Activated T-helper 9 cell treated with anti-CD3 and anti-CD28 coated beads, Interleukin-2, amount 50 U/mL, for 16 hours (primary cell): ENCODE measurements around the gene CRYBB2.
"Not testable (repeated sequence)": the region's sequence is repeated elsewhere in the genome, so short reads cannot be mapped to it uniquely, and the experiment has no call there.

Experiments
- DNase-seq: peaks from one replicate; pipeline ENCODE4 v3.0.0-alpha.2; 2020; ENCODE audit warnings: low read depth

Gene CRYBB2

DNA sequence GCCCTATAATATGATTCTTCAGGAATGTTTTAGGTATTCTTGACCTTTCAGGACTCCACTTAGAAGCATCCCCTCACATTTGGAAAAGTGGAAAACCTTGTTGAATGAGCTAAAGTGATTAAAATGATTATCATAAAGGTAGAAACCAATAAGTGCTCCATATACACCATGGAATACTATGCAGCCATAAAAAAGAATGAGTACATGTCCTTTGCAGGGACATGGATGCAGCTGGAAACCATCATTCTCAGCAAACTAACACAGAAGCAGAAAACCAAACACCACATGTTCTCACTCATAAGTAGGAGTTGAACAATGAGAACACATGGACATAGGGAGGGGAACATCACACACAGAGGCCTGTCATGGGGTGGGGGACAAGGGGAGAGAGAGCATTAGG lies 14.3 kb downstream of the CRYBB2 start:
- not testable (repeated sequence) for DNase-seq

DNA sequence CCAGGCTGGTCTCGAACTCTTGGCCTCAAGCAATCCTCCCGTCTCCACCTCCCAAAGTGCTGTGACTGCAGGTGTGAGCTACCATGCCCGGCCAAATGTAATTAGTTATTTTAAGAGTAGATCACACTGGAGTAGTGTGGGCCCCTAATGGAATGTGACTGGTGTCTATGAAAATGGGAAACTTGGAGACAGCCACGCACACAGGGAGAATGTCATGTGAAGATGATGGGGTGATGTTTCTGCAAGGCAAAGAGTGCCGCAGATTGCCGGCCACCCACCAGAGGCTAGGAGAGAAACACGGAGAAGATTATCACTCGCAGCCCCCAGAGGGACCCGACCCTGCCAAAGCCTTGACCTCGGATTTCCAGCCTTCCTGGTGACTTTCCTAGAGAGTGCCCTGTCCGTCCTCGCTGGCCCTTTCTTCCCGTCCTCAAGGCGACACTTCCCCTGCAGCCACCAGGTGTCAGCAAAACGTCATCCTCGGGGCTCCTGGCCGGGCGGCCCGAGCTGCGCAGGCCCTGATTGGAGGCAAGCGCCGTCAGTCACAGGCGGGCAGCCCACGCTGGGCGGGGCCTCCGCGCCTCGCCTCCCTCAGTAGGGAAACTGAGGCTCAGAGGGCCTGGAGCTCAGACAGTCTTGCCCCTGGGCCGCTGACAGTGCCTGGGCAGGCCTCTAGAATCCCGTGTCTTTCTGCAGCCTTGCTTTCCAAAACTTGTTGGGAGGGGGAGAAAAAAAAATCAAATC lies 16.3 kb downstream of the CRYBB2 start:
- DNase-seq = peak; percentile 18

DNA sequence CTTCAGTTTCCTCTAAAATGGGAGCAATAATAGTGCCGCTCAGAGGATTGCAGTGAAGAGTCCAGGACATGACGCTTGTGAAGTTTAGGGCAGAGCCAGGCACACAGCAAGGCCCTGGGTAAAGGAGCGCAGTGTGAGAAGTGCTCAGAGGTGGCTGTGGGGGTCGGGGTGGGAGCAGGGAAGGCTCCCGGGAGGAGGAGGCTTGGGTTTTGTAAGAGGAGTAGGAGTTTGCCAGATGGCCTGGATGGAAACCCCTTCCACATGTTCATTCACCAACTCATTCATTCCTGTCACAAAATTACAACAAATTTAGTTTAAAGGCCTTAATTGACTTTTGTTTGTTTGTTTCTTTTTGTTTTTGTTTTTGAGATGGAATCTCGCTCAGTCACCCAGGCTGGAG lies 17.0 kb downstream of the CRYBB2 start:
- DNase-seq = no peak

DNA sequence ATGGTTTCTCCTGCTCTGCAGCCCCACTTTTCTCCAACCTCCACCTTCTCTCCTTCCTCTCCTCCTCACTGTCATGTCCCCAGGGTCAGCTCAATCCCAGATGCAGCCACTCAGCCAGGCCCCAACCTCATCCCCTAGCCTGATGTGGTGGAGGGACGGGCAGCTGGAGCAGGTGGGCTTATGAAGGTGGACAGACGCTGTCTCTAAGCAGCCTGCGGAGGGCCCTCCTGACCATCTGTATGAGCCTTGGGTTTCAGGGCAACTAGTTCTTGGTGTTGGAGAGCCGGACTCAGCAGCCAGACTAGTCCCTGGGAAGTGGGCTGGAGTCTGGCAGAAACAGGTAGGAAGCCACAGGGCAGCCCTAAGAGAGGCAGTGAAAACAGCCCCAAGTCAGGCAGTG lies 18.1 kb downstream of the CRYBB2 start:
- no peak for DNase-seq

DNA sequence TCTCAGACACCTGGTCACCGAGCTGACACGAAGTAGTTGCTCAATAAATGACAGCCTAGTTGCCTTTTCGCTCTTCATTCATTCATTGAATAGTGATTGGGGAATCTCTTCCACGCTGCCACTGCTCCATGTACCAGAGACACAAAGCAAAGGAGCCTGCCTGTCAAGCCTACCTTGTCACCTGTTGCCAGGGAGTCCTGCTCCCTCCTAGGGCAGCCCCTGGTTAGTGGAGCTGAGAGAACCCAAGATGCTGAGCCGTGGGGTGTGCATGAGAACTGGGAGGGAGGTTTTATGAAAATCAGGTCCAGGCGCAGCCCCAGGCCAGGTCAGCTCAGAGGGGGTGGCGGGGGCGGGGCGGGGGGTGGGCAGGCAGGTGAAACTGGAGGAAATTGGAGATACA lies 18.6 kb downstream of the CRYBB2 start:
- not testable (repeated sequence) for DNase-seq

DNA sequence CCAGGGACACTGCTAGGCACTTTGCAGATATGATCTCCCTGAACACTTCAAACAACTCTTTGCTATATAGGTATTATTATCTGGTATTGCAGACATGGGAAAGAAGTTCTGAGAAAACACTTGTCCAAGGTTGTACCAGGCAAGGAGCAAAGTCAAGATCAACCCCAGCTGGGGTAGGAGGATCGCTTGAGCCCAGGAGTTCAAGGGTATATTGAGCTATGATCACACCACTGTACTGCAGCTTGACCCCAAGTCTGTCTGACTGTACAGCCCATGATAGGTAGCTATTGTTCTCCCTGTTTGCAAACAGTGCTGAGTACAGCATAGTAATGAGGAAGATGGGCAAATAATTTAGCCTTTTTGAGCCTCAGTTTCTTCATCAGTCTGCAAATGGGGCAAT lies 35.7 kb downstream of the CRYBB2 start:
- not testable (repeated sequence) for DNase-seq

DNA sequence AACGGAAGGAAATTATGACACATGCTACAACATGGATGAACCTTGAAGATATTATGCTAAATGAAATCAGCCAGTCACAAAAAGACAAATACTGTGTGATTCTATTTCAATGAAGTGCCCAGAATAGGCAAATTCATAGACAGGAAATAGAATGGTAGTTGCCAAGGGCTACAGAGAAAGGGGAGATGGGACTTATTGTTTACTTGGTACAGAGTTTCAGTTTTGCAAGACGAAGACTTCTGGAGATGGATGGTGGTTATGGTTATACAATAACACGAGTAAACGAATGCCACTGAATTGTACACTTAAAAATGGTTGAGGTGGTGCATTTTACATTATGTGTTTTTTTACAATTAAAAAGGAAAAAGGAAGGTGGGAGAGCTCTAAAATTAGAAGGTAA lies 48.1 kb downstream of the CRYBB2 start:
- DNase-seq = not testable (repeated sequence)

DNA sequence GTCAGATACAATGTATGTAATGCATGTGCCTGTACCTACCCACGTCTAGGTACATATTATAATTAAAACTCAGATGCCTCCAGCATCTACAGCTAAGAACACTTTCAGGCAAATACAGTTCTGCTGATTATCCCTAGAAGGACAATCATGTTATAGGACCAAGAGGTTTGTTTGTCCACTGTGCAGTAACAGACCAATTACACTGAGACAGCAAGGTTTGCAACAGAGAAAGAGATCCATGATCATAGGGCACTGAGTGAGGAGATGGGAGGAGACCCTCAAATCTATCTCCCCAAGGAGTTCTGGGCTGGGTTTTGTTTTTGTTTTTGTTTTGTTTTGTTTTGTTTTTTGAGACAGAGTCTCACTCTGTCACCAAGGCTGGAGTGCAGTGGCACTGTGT lies 49.5 kb downstream of the CRYBB2 start:
- DNase-seq = not testable (repeated sequence)

DNA sequence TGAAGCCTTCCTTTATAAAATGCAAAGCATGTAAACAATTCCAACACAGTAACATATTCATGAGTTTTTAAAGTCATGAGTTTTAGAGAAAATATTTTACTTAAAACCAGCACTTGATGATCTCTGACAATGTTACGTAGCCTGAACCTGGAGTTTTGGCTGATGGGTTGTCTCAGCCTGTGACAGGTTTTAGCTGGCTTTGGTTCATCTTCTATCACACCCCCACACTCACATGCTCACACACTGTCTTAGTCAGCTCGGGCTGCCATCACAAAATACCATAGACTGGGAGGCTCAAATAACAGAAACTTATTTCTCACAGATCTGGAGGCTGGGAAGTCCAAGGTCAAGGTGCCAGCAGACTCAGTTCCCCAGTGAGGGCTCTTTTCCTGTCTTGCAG lies 50.6 kb downstream of the CRYBB2 start:
- not testable (repeated sequence) for DNase-seq

DNA sequence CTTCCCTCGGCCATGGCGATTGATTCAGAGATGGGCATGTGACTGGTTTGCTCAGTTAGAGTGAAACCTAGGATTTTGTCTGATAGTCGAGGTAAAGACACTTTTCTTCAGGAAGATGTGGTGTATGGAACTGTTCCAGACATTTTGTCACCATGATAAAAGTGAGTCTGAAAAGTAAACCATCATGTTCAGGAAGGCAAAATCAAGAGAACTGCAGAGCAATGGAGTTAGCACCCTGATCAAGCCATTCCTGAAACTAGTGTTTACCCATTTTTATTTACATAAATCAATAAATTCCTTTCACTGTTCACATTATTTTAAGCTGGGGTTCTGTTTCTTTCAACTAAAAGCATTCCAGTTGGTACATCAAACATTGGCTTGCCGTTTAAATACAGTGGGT lies 53.8 kb downstream of the CRYBB2 start:
- not testable (repeated sequence) for DNase-seq

DNA sequence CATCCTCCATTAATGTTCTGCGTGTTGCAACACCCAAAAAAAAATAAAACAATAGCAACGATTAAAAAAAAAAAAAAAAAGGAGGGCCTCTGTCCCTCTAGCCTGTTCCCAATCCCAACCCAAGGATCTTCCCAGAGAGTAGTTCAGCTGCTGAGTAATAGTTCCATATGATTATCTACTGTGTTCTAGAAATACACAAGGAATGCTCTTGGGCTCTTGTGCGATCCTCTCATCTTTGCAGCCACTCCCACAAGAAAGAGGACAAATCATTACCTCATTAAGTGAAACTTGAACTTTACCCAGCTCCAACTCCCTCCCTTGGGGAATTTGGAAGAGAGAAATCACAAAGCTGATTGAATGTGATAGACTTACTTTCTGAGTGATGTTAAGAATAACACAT lies 54.5 kb downstream of the CRYBB2 start:
- DNase-seq = not testable (repeated sequence)

DNA sequence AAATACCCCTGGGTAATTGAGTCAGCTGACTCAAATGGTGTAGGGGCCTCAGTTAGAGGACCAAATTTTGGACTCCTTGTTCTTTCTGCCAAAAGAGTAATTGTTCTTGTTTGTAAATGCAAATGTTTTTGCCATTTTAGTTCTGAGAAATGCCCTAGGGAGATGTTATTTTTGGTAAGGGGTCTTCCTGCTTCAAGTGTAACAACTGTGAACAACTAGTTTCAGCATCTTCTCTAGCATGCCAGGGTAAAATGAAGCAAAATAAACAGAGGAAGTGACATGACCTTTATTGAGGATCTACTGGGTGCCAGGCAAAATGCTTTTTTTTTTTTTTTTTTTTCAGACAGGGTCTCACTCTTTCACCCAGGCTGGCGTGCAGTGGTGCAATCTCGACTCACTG lies 60.7 kb downstream of the CRYBB2 start:
- not testable (repeated sequence) for DNase-seq
